Activated CD8-positive, alpha-beta T cell treated with anti-CD3 and anti-CD28 coated beads, Interleukin-2, amount 10 ng/mL, durations not matched to agents 7 days and 5 days (primary cell): Measurements from ENCODE around the gene MARS2. TPM values are rescaled to one million over a fixed set of nuclear protein-coding genes. Genes with fewer than 3 reads are reported as not detected.
A peak's percentile ranks its signal among the peaks of the same experiment; 100 is the strongest.
"Not testable (repeated sequence)": the region's sequence is repeated elsewhere in the genome, so short reads cannot be mapped to it uniquely, and the experiment has no call there.

Source experiments
- ATAC-seq: fragments of 150-1000 bp; cut with Tn5 transposase; one replicate; pipeline ENCODE4 v1.10.0; 2021; ENCODE audit warnings: moderate library complexity
- CTCF ChIA-PET: fragments of 350-600 bp; sonication (Branson Sonifier 250); formaldehyde crosslinking; loops from one replicate; lab custom pipeline; 2021; ENCODE audit warnings: antibody characterized with exemption; lab: Charles Lee
- POLR2A ChIA-PET: fragments of 350-600 bp; sonication (Branson Sonifier 250); formaldehyde crosslinking; loops from one replicate; lab custom pipeline; 2021; ENCODE audit warnings: antibody characterized with exemption; lab: Charles Lee
- DNase-seq: peaks from one replicate; pipeline ENCODE4 v3.0.0-alpha.2; 2020
- H3K27ac Mint-ChIP-seq: one replicate; pipeline ENCODE4 v1.8.0; 2021; ENCODE audit warnings: mild to moderate bottlenecking, mixed read lengths
- H3K27me3 Mint-ChIP-seq: one replicate; pipeline ENCODE4 v1.8.0; 2021; ENCODE audit warnings: low read depth, mixed read lengths
- H3K36me3 Mint-ChIP-seq: one replicate; pipeline ENCODE4 v1.8.0; 2021; ENCODE audit warnings: low read depth, mixed read lengths
- H3K4me1 Mint-ChIP-seq: one replicate; pipeline ENCODE4 v1.8.0; 2021; ENCODE audit warnings: low read depth, mixed read lengths
- H3K4me3 Mint-ChIP-seq: one replicate; pipeline ENCODE4 v1.8.0; 2021; ENCODE audit warnings: mild to moderate bottlenecking, mixed read lengths
- H3K9me3 Mint-ChIP-seq: one replicate; pipeline ENCODE4 v1.8.0; 2022; ENCODE audit warnings: mixed read lengths; ENCODE audit not compliant: insufficient read depth
- total RNA-seq, 2 experiments: library from RNA; stranded (reverse); gene quantifications; one replicate each; pipeline ENCODE4 v1.2.3, GENCODE V29; 2021

MARS2 gene
- total RNA-seq, 2 experiments from 2014 or later: 15.0 to 15.6 TPM

DNA sequence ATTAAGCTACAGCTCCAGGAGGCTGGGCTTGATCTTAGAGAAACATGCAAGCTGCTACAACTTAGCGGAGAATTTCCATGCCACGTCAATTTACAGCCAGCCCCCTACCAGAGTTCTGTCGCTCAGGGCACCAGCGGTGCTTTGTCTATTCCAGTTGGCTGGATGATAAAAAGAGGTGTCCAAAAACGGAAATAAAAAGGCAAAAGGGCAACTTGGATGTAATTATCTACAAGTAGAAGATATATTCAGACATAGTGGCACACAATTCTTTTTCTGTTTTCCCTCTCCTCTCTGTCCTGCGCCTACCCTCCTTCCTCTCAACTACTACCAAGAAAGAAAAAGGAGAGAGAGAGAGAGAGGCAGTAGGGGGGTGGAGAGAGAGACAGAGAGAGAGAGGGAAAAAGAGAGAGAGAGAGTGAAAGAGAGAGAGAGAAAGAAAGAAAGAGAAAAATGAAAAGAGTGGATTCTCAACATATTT lies 29.4 kb upstream of the MARS2 start:
- Mint-ChIP-seq H3K36me3 (no peaks in the 10 kb centered on the region), H3K27ac (no peak overlapping the region), H3K4me3 (no peak overlapping the region), H3K4me1 (no peaks in the 10 kb centered on the region), H3K9me3 (no peaks in the 10 kb centered on the region), H3K27me3 (peaks cover 19% of the 10 kb centered on the region)
- CTCF ChIA-PET: no interaction called here
- ATAC-seq (no peak), DNase-seq (no peak)
- POLR2A ChIA-PET: no interaction called here

DNA sequence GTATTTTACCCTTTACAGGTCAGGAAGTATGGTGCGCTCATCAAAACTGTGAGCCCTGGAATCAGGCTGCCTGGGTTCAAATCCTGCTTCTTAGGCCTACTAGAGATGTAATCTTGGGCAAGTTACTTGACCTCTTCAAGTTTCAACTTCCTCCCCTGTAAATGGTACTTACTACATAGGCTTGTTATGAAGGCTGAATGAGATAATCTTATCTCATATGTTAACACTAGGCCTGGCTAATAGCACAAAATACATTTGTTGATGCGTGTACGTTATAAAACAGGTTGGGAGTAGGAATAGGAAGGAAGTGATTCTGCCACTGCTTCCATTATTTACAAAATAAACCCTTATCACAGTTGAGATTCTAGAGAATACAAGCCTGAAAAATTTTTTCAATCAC lies 28.1 kb upstream of the MARS2 start:
- ATAC-seq (no peak), DNase-seq (no peak)
- H3K36me3 Mint-ChIP-seq: no peaks in the 10 kb centered on the region
- no peak overlapping the region for H3K27ac Mint-ChIP-seq
- peaks cover 17% of the 10 kb centered on the region for H3K27me3 Mint-ChIP-seq
- ChIA-PET CTCF (no interaction called here), POLR2A (no interaction called here)
- H3K4me1 Mint-ChIP-seq: no peaks in the 10 kb centered on the region
- no peak overlapping the region for H3K4me3 Mint-ChIP-seq
- no peaks in the 10 kb centered on the region for H3K9me3 Mint-ChIP-seq

DNA sequence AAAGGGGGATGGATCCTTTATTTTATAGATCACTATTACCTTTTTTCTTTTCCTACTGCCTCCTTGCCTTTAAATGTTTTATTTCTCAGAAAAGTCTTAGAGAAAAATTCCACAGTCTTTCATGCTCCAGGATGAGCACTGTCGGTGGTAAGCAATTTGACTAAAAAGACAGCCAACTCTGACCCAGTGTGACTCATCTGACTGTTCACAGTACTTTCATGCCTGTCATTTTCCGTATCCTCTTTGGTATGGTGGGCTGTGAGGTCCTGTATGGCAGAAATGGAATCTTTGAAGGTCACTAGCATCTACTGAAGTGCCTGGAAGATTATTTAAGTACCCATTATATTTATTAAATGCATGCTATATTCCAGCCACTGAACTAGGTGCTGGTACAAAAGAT lies 27.7 kb upstream of the MARS2 start:
- no peak for ATAC-seq
- ChIA-PET POLR2A (no interaction called here), CTCF (no interaction called here)
- no peaks in the 10 kb centered on the region for H3K36me3 Mint-ChIP-seq
- no peak overlapping the region for H3K4me3 Mint-ChIP-seq
- H3K27ac Mint-ChIP-seq: no peak overlapping the region
- no peak for DNase-seq
- H3K4me1 Mint-ChIP-seq: no peaks in the 10 kb centered on the region
- H3K9me3 Mint-ChIP-seq: no peaks in the 10 kb centered on the region
- peaks cover 17% of the 10 kb centered on the region for H3K27me3 Mint-ChIP-seq

DNA sequence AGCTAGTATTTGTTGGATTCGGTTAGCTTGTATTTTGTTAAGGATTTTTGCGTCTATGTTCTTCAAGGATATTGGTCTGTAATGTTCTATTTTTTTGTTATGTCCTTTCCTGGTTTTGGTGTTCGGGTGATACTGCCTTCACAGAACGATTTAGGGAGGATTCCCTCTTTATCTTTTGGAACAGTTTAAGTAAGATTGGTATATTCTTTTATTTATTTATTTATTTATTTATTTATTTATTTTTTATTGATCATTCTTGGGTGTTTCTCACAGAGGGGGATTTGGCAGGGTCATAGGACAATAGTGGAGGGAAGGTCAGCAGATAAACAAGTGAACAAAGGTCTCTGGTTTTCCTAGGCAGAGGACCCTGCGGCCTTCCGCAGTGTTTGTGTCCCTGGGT lies 10.0 kb upstream of the MARS2 start:
- CTCF ChIA-PET, H3K36me3 Mint-ChIP-seq, H3K4me3 Mint-ChIP-seq, H3K27ac Mint-ChIP-seq, ATAC-seq, H3K27me3 Mint-ChIP-seq, POLR2A ChIA-PET, H3K4me1 Mint-ChIP-seq, DNase-seq, H3K9me3 Mint-ChIP-seq: not testable (repeated sequence)

DNA sequence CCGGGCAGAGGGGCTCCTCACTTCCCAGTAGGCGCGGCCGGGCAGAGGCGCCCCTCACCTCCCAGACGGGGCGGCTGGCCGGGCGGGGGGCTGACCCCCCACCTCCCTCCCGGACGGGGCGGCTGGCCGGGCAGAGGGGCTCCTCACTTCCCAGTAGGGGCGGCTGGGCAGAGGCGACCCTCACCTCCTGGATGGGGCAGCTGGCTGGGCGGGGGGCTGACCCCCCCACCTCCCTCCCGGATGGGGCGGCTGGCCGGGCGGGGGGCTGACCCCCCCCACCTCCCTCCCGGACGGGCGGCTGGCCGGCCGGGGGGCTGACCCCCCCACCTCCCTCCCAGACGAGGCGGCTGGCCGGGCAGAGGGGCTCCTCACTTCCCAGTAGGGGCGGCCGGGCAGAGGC lies 9.2 kb upstream of the MARS2 start:
- H3K9me3 Mint-ChIP-seq, H3K36me3 Mint-ChIP-seq, H3K4me3 Mint-ChIP-seq, ATAC-seq, H3K4me1 Mint-ChIP-seq, H3K27ac Mint-ChIP-seq, POLR2A ChIA-PET, CTCF ChIA-PET, DNase-seq, H3K27me3 Mint-ChIP-seq: not testable (repeated sequence)

DNA sequence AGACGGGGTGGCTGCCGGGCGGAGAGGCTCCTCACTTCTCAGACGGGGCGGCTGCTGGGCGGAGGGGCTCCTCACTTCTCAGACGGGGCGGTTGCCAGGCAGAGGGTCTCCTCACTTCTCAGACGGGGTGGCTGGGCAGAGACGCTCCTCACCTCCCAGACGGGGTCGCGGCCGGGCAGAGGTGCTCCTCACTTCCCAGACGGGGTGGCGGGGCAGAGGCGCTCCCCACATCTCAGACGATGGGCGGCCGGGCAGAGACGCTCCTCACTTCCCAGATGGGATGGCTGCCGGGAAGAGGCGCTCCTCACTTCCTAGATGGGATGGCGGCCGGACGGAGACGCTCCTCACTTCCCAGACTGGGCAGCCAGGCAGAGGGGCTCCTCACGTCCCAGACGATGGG lies 8.6 kb upstream of the MARS2 start:
- H3K4me3 Mint-ChIP-seq, H3K36me3 Mint-ChIP-seq, ATAC-seq, H3K27me3 Mint-ChIP-seq, DNase-seq, H3K9me3 Mint-ChIP-seq, H3K27ac Mint-ChIP-seq, CTCF ChIA-PET, POLR2A ChIA-PET, H3K4me1 Mint-ChIP-seq: not testable (repeated sequence)

DNA sequence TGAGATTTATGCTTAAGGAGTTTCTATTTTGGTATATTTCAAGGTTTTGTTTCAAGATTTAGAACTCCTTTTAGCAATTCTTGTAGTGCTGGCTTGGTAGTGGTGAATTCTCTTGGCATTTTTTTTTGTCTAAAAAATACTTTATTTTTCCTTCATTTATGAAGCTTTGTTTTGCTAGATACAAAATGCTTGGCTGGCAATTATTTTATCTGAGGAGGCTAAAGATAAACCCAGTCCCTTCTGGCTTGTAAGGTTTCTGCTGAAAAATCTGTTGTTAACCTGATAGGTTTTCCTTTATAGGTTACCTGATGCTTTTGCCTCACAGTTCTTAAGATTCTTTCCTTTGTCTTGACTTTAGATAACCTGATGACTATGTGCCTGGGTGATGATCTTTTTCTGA lies 5.4 kb upstream of the MARS2 start:
- H3K4me3 Mint-ChIP-seq, CTCF ChIA-PET, POLR2A ChIA-PET, H3K27me3 Mint-ChIP-seq, DNase-seq, H3K27ac Mint-ChIP-seq, ATAC-seq, H3K36me3 Mint-ChIP-seq, H3K9me3 Mint-ChIP-seq: not testable (repeated sequence)
- peaks cover 12% of the 10 kb centered on the region for H3K4me1 Mint-ChIP-seq

DNA sequence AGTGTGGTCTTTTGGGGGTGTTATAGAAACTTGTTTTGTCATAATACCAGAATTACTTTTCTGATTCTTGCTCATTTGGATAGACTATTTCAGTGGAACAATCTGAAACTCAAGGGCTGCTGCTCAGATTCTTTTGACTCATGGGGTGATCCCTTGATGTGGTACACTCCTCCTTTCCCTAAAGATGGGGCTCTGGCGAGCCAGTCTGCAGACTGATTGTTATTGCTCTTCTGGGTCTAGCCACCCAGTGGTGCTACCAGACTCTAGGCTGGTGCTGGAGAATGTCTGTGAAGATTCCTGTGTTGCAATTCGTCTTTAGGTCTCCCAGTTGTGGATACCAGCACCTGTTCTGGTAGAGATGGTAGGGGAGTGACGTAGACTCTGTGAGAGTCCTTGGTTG lies 4.2 kb upstream of the MARS2 start:
- ChIA-PET CTCF (no interaction called here), POLR2A (interaction anchor here (0.7 kb wide), 1 partner anchor 233 kb away, joined by 5 read pairs; no protein-coding TSS in a partner anchor)
- H3K36me3 Mint-ChIP-seq: no peaks in the 10 kb centered on the region
- no peak overlapping the region for H3K27ac Mint-ChIP-seq
- peaks cover 15% of the 10 kb centered on the region for H3K4me1 Mint-ChIP-seq
- H3K9me3 Mint-ChIP-seq: peaks cover 6% of the 10 kb centered on the region
- peaks cover 4% of the 10 kb centered on the region for H3K27me3 Mint-ChIP-seq
- no peak overlapping the region for H3K4me3 Mint-ChIP-seq
- no peak for DNase-seq
- ATAC-seq: no peak

DNA sequence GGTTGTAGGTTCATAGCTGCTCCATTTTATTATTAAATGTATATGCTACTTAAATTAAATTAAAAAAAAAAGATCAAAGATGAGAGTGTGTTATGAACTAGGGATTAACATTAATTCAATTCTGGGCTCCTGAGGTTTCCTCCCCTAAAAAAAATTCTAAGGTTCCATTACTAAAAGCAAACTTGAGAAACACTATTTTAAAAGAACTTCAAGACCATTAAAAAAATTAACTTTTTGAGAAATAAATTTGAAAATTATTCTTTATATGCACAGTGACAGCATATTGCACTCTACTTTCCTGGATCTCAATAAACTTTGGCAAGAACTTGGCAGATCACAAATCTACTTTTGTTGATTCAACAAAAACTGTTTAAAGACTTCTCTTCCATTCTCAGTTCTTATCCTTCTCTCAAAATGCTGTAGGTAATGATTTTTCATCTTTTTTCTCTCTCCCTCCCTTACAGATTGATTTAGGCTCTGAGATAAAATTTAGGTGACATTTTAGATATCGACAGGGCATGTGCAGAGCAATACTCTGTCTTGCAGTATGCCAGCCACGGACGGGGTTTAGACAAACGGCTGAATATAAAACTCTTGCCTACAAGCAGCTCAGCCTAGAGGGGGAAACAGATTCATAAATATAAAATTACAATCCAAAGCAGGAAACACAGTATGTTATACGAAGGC lies 592 bp upstream of the MARS2 start:
- POLR2A ChIA-PET: interaction anchor here (0.8 to 2.8 kb wide), 6 partner anchors 12 to 270 kb away, joined by 3 to 12 read pairs (median 7); partner anchors contain the start of genes HSPD1, HSPE1, MOB4 and SF3B1
- H3K36me3 Mint-ChIP-seq: peaks cover 22% of the 10 kb centered on the region
- peaks cover 34% of the 10 kb centered on the region for H3K4me1 Mint-ChIP-seq
- H3K27ac Mint-ChIP-seq: peak overlapping the region; percentile 86
- peak overlapping the region; percentile 89 for H3K4me3 Mint-ChIP-seq
- CTCF ChIA-PET: interaction anchor here (0.7 to 3.1 kb wide), 3 partner anchors 12 to 905 kb away, joined by 3 to 24 read pairs (median 4); partner anchors contain the start of gene GTF3C3
- H3K27me3 Mint-ChIP-seq: peaks cover 2% of the 10 kb centered on the region
- H3K9me3 Mint-ChIP-seq: peaks cover 4% of the 10 kb centered on the region
- ATAC-seq: peak; percentile 51
- no peak for DNase-seq

DNA sequence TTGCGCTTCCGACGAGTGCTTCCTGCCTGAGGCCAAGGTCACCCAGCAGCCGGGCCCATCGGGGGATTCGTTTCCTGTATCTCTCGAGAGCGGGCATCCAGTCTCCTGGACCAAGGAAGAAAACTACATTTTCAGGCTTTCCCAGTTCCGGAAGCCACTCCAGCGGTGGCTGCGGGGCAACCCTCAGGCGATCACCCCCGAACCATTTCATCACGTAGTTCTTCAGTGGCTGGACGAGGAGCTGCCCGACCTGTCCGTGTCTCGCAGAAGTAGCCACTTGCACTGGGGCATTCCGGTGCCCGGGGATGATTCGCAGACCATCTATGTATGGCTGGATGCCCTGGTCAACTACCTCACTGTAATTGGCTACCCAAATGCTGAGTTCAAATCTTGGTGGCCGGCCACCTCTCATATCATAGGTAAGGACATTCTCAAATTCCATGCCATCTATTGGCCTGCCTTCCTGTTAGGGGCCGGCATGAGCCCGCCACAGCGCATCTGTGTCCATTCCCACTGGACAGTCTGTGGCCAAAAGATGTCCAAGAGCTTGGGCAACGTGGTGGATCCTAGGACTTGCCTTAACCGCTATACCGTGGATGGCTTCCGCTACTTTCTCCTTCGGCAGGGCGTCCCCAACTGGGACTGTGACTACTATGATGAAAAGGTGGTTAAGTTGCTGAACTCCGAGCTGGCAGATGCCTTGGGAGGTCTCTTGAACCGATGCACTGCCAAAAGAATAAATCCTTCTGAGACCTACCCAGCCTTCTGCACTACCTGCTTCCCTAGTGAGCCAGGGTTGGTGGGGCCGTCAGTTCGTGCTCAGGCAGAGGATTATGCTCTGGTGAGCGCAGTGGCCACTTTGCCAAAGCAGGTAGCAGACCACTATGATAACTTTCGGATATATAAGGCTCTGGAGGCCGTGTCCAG lies 1.0 kb downstream of the MARS2 start:
- H3K27me3 Mint-ChIP-seq: no peaks in the 10 kb centered on the region
- peaks cover 44% of the 10 kb centered on the region for H3K4me1 Mint-ChIP-seq
- H3K27ac Mint-ChIP-seq: peak overlapping the region; percentile 88
- ChIA-PET POLR2A (interaction anchor here (1.2 to 2.8 kb wide), 5 partner anchors 10 to 271 kb away, joined by 4 to 12 read pairs (median 5); partner anchors contain the start of genes HSPD1, HSPE1, MOB4 and SF3B1), CTCF (interaction anchor here (0.7 to 3.1 kb wide), 10 partner anchors 11 to 907 kb away, joined by 3 to 24 read pairs (median 6); partner anchors contain the start of gene GTF3C3)
- DNase-seq (peak; percentile 65), ATAC-seq (no peak)
- H3K36me3 Mint-ChIP-seq: peaks cover 31% of the 10 kb centered on the region
- no peaks in the 10 kb centered on the region for H3K9me3 Mint-ChIP-seq
- peak overlapping the region; percentile 89 for H3K4me3 Mint-ChIP-seq

DNA sequence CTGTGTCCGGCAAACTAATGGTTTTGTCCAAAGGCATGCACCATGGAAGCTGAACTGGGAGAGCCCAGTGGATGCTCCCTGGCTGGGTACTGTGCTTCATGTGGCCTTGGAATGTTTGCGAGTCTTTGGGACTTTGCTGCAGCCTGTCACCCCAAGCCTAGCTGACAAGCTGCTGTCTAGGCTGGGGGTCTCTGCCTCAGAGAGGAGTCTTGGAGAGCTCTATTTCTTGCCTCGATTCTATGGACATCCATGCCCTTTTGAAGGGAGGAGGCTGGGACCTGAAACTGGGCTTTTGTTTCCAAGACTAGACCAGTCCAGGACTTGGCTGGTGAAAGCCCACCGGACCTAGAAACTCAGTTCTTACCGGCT lies 1.7 kb downstream of the MARS2 start:
- Mint-ChIP-seq H3K36me3 (peaks cover 34% of the 10 kb centered on the region), H3K4me3 (peak overlapping the region; percentile 89), H3K27me3 (no peaks in the 10 kb centered on the region), H3K27ac (no peak overlapping the region), H3K9me3 (no peaks in the 10 kb centered on the region), H3K4me1 (peaks cover 44% of the 10 kb centered on the region)
- POLR2A ChIA-PET: interaction anchor here (1.2 to 2.8 kb wide), 3 partner anchors 73 to 272 kb away, joined by 4 to 10 read pairs (median 4); partner anchors contain the start of genes HSPD1, HSPE1 and SF3B1
- ATAC-seq (no peak), DNase-seq (no peak)
- CTCF ChIA-PET: interaction anchor here (0.7 to 3.1 kb wide), 9 partner anchors 10 to 590 kb away, joined by 3 to 24 read pairs (median 6); no protein-coding TSS in a partner anchor
